ENCODE data around the gene MRAS. TPM values are rescaled to one million over a fixed set of nuclear protein-coding genes. Genes with fewer than 3 reads are reported as not detected.
A peak's percentile ranks its signal among the peaks of the same experiment; 100 is the strongest.

The MRAS gene
- total and polyA plus RNA-seq, 9 donors = 44.0 to 71.8 (median 59.7) TPM

DNA sequence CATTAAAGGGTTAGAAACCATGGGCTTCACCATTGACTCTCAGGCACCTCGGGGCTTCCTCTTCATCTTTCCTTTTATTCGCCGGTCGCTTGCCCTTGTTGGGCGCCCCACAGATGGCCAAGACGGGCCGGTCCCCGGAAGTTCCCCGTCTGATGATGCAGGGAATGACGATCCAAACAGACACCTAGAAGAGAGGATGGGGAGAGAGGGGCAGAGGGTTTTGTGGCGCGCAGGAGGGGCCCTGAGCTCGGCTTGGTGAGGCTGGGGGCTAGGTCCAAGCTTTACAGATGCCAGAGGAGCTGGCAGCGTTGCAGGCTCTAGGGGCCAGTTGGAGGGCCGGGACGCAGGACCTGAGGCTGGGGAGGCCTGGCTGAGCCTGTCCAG lies 85.5 kb downstream of the MRAS start:
- 30% methylated on average over 6 of the region's 16 CpGs for WGBS (ENCODE audit: insufficient coverage)
- DNase-seq = no peak
- Histone ChIP-seq H3K4me1 (ENCODE audit: control insufficient read depth, insufficient read depth, low read length) (peaks cover 29% of the 10 kb centered on the region), H3K27ac (ENCODE audit: low read length) (no peak overlapping the region), H3K36me3 (ENCODE audit: control insufficient read depth, insufficient read depth, low read length) (peaks cover 6% of the 10 kb centered on the region), H3K9me3 (replicated peaks; ENCODE audit: control insufficient read depth, low read depth, low read length) (no peaks in the 10 kb centered on the region), H3K27me3 (ENCODE audit: control insufficient read depth, insufficient read depth, low read length) (peaks cover 52% of the 10 kb centered on the region), H3K4me3 (ENCODE audit: low read length) (no peak overlapping the region)

DNA sequence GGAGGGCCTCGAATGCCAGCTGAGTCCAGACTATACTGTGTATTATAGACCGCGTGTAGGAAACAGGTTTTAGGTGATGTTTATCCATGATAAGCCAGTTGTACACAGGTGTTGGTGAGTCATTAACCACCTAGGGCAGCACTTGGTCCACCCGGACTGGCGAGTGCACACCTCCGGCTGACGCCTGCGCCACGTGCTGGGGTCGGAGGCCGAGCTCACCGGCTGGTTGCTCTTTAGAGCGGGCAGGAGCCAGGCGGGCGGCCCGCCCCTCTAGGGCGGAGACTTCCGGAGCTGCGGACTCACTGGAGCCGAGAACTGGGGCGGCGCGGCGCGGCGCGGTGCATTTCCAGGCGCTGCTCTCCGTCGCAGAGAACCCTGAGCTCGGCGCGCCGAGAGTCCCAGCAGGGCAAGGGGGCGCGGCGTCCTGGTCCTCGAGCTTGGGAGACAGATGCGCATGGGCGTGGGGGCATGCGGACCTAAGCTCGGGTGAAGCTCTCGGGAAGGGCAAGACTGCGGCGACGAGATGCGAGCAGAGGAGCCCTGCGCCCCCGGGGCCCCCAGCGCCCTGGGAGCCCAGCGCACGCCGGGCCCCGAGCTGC lies 86.0 kb downstream of the MRAS start, which contains the start of gene ESYT3:
Gene ESYT3 (plus strand): TSS at position 341 of the 599 bp plus-strand sequence. CDS start 183 bp downstream, at position 524.
- Histone ChIP-seq H3K27me3 (ENCODE audit: control insufficient read depth, insufficient read depth, low read length) (peaks cover 51% of the 10 kb centered on the region), H3K4me3 (ENCODE audit: low read length) (peak within 1 kb of the TSS; percentile 54), H3K36me3 (ENCODE audit: control insufficient read depth, insufficient read depth, low read length) (peaks cover 6% of the 10 kb centered on the region), H3K9me3 (replicated peaks; ENCODE audit: control insufficient read depth, low read depth, low read length) (no peaks in the 10 kb centered on the region), H3K4me1 (ENCODE audit: control insufficient read depth, insufficient read depth, low read length) (peaks cover 34% of the 10 kb centered on the region), H3K27ac (ENCODE audit: low read length) (no peak within 1 kb of the TSS)
- 2% methylated on average over 51 of the region's 54 CpGs for WGBS (ENCODE audit: insufficient coverage)
- peak; percentile 72 for DNase-seq

DNA sequence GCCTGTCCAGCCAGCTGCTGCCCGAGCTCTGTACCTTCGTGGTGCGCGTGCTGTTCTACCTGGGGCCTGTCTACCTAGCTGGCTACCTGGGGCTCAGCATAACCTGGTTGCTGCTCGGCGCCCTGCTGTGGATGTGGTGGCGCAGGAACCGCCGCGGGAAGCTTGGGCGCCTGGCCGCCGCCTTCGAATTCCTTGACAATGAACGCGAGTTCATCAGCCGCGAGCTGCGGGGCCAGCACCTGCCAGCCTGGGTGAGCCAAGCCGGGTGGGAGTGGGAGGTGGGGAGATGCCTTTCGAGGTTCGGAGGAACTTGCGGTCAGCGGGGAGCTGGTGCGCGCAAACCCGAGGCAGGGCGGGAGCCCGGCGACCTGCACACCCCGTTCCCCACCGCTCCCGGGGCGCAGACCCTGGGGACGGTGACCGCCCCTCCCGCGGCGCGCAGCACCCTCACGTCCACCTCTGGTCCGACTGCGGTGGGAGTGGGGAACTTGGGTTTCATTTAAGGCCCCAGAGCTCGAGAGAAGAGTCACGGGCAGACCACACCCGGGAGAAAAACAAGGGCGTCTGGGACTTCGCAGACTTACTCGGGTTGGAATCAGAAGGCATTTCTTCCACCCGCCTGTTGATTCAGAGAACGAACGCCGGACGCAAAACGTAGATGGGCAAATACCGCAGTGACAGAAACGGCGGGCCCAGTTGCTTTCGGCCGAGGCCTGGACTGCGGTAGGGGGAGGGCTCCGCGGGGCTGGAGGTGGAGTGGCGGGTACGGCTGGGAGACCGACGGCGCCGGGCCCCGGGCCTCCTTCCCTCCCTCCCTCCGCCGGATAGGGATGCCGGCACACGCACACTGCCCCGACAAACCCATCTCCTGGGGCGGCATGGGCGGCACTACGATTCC lies 86.7 kb downstream of the MRAS start:
- Histone ChIP-seq H3K4me1 (ENCODE audit: control insufficient read depth, insufficient read depth, low read length) (peaks cover 42% of the 10 kb centered on the region), H3K9me3 (replicated peaks; ENCODE audit: control insufficient read depth, low read depth, low read length) (no peaks in the 10 kb centered on the region), H3K27me3 (ENCODE audit: control insufficient read depth, insufficient read depth, low read length) (peaks cover 52% of the 10 kb centered on the region), H3K27ac (ENCODE audit: low read length) (no peak overlapping the region), H3K4me3 (ENCODE audit: low read length) (peak overlapping the region; percentile 54), H3K36me3 (ENCODE audit: control insufficient read depth, insufficient read depth, low read length) (peaks cover 6% of the 10 kb centered on the region)
- 1% methylated on average over 66 of the region's 78 CpGs for WGBS (ENCODE audit: insufficient coverage)
- no peak for DNase-seq

DNA sequence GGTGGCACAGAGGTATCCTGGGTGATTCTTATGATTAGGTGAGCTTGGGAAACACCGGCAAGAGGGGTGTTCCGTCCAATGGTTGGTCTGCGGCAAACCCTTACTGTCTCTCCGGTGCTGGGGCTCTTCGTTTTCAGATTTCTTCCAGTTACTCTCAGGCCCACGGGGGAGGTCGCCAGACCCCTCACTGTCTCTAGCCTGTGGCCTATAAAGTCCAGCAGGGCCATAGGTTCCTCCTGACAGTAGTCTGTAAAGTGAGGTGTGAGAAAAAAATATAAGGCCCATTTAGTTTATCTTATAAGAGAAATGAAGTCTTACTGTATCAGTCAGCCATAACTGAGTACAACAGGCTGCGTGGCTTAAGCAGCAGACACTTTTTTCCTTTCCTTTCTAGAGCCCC lies 87.5 kb downstream of the MRAS start:
- 60% methylated on average over 2 of the region's 8 CpGs for WGBS (ENCODE audit: insufficient coverage)
- no peak for DNase-seq
- Histone ChIP-seq H3K9me3 (replicated peaks; ENCODE audit: control insufficient read depth, low read depth, low read length) (no peaks in the 10 kb centered on the region), H3K4me3 (ENCODE audit: low read length) (peak overlapping the region; percentile 54), H3K4me1 (ENCODE audit: control insufficient read depth, insufficient read depth, low read length) (peaks cover 49% of the 10 kb centered on the region), H3K27ac (ENCODE audit: low read length) (no peak overlapping the region), H3K36me3 (ENCODE audit: control insufficient read depth, insufficient read depth, low read length) (peaks cover 6% of the 10 kb centered on the region), H3K27me3 (ENCODE audit: control insufficient read depth, insufficient read depth, low read length) (peaks cover 52% of the 10 kb centered on the region)

DNA sequence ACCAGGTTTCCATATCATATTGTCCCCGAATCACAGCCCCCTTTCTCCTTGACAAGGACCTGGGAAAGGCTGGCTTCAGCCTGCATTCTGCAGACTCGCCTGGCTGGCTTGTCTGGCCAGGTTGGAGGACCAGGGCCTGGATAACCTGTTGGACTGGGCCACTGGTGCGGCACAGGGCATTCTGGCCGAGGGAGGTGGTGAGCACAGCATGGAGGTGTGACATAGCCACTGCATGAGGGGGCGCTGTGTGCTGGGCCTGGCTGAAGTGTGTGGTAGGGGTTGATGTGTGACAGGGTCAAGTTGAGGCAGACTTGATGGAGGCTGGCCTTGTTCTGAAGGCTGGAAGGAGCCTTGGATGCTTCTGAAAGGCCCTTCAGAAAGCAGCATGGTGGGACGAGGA lies 88.9 kb downstream of the MRAS start:
- H3K4me3 ChIP-seq (ENCODE audit: low read length) = no peak overlapping the region
- H3K27ac ChIP-seq (ENCODE audit: low read length) = no peak overlapping the region
- no peak for DNase-seq
- WGBS (ENCODE audit: insufficient coverage) = 91% methylated on average over 6 of the region's 6 CpGs
- peaks cover 47% of the 10 kb centered on the region for H3K27me3 ChIP-seq (ENCODE audit: control insufficient read depth, insufficient read depth, low read length)
- H3K36me3 ChIP-seq (ENCODE audit: control insufficient read depth, insufficient read depth, low read length) = peaks cover 6% of the 10 kb centered on the region
- H3K4me1 ChIP-seq (ENCODE audit: control insufficient read depth, insufficient read depth, low read length) = peaks cover 57% of the 10 kb centered on the region
- no peaks in the 10 kb centered on the region for H3K9me3 ChIP-seq (replicated peaks; ENCODE audit: control insufficient read depth, low read depth, low read length)

DNA sequence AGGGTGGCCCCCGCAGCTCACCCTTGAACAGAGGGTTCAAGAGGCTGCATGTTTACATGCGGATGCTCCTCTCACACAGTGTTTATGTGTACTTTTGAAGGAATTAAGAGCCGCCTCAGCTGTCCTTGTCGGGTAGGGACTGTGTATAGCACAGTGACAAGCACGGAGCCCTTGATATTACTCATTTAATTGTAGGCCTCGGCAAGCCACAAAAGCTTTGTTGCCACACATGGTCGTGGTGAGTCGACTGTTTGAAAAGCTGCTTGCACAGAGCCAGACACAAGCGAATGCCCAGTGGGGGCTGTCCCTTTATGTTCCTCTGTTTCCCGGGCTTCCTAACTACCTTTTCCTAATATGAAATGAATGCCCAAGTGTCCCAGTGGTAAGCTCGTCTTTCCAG lies 90.5 kb downstream of the MRAS start:
- H3K27ac ChIP-seq (ENCODE audit: low read length) = no peak overlapping the region
- H3K27me3 ChIP-seq (ENCODE audit: control insufficient read depth, insufficient read depth, low read length) = peaks cover 36% of the 10 kb centered on the region
- no peaks in the 10 kb centered on the region for H3K9me3 ChIP-seq (replicated peaks; ENCODE audit: control insufficient read depth, low read depth, low read length)
- WGBS (ENCODE audit: insufficient coverage) = 75% methylated on average over 8 of the region's 11 CpGs
- peaks cover 68% of the 10 kb centered on the region for H3K4me1 ChIP-seq (ENCODE audit: control insufficient read depth, insufficient read depth, low read length)
- H3K36me3 ChIP-seq (ENCODE audit: control insufficient read depth, insufficient read depth, low read length) = peaks cover 6% of the 10 kb centered on the region
- no peak for DNase-seq
- no peak overlapping the region for H3K4me3 ChIP-seq (ENCODE audit: low read length)

DNA sequence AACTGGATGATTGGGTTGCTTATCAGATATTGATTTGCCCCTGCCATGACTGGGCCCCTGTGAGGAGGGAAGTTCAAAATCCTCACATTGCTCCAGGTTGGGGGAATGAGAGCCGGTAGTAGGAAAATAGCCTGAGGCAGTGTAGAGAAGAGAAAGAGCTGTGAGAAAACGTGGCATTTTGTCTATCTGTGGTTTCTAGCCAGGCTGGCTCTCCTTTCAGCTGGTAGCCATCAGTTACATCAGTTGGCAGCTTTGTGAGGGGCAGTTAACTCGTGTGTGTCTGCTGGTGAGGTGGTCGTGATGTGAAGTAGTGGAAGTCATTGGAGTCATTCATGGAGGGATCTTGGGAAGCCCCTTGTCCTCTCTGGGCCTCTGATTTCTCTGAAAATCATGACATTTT lies 91.3 kb downstream of the MRAS start:
- peaks cover 73% of the 10 kb centered on the region for H3K4me1 ChIP-seq (ENCODE audit: control insufficient read depth, insufficient read depth, low read length)
- H3K27me3 ChIP-seq (ENCODE audit: control insufficient read depth, insufficient read depth, low read length) = peaks cover 29% of the 10 kb centered on the region
- no peak for DNase-seq
- H3K36me3 ChIP-seq (ENCODE audit: control insufficient read depth, insufficient read depth, low read length) = peaks cover 6% of the 10 kb centered on the region
- no peak overlapping the region for H3K4me3 ChIP-seq (ENCODE audit: low read length)
- 57% methylated on average over 3 of the region's 4 CpGs for WGBS (ENCODE audit: insufficient coverage)
- no peak overlapping the region for H3K27ac ChIP-seq (ENCODE audit: low read length)
- no peaks in the 10 kb centered on the region for H3K9me3 ChIP-seq (replicated peaks; ENCODE audit: control insufficient read depth, low read depth, low read length)

DNA sequence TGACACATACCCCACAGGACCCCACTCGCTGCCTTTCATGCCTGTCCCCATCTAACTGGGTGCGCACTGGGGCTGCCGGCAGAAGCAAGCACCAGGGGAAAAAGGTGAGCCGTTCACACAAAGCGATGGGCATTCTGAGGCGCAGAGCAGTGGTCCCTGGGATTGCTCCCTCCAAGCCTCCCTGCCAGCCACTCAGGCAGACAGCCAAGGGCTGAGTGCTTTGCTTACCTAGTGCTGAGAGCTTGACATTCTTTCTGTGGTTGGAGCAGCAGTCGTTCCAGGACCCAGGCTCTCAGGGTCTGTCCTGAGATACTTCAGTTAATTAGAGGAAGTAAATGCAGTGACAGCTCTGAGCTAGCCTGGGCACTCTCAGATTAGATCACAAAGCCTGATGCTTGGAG lies 91.7 kb downstream of the MRAS start:
- no peaks in the 10 kb centered on the region for H3K9me3 ChIP-seq (replicated peaks; ENCODE audit: control insufficient read depth, low read depth, low read length)
- no peak overlapping the region for H3K27ac ChIP-seq (ENCODE audit: low read length)
- peaks cover 24% of the 10 kb centered on the region for H3K27me3 ChIP-seq (ENCODE audit: control insufficient read depth, insufficient read depth, low read length)
- H3K4me3 ChIP-seq (ENCODE audit: low read length) = no peak overlapping the region
- DNase-seq = no peak
- H3K4me1 ChIP-seq (ENCODE audit: control insufficient read depth, insufficient read depth, low read length) = peaks cover 73% of the 10 kb centered on the region
- peaks cover 6% of the 10 kb centered on the region for H3K36me3 ChIP-seq (ENCODE audit: control insufficient read depth, insufficient read depth, low read length)
- 73% methylated on average over 6 of the region's 7 CpGs for WGBS (ENCODE audit: insufficient coverage)

DNA sequence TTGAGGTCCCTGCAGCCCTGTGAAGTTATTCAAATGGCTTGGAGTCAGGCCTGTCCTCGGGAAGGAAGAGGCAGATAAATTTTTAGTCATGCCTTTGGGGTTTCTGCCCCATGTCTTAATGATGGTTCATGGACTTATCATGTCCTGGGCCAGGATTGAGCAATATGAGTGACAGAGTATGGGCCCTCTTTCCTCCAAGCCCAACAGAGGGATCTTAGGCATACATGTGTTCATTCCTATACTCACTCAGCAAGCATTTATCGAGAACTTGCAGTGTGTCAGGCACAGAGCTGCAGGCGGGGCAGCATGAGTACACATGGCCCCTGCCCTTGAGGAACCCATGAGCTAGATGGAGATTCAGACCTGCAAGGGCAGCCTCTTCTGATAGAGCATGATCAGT lies 92.2 kb downstream of the MRAS start:
- DNase-seq = no peak
- Histone ChIP-seq H3K36me3 (ENCODE audit: control insufficient read depth, insufficient read depth, low read length) (peaks cover 6% of the 10 kb centered on the region), H3K27me3 (ENCODE audit: control insufficient read depth, insufficient read depth, low read length) (peaks cover 19% of the 10 kb centered on the region), H3K9me3 (replicated peaks; ENCODE audit: control insufficient read depth, low read depth, low read length) (no peaks in the 10 kb centered on the region), H3K27ac (ENCODE audit: low read length) (no peak overlapping the region), H3K4me1 (ENCODE audit: control insufficient read depth, insufficient read depth, low read length) (peaks cover 74% of the 10 kb centered on the region), H3K4me3 (ENCODE audit: low read length) (no peak overlapping the region)
- WGBS (ENCODE audit: insufficient coverage) = 78% methylated on average over 3 of the region's 3 CpGs

DNA sequence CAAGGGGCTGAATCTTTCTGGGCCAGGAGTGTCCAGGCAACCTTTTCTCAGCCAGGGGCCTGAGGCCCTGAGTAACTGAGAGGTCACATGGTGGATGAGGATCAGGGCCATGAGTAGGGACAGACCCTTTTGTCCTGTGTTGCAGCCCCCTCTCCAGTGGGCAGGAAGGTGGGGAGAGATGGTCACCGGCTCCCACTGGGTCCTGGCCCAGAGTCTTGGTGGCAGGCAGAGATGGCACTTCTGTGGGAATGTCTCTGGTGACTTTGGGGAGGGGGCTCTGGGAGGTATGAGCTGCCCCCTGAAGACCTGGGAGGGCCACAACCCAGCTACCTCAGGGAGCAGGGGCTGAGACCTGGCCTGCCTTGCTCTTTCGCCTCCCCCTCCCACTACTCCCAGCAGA lies 92.9 kb downstream of the MRAS start:
- Histone ChIP-seq H3K27me3 (ENCODE audit: control insufficient read depth, insufficient read depth, low read length) (peaks cover 13% of the 10 kb centered on the region), H3K9me3 (replicated peaks; ENCODE audit: control insufficient read depth, low read depth, low read length) (no peaks in the 10 kb centered on the region), H3K4me3 (ENCODE audit: low read length) (no peak overlapping the region), H3K27ac (ENCODE audit: low read length) (no peak overlapping the region), H3K36me3 (ENCODE audit: control insufficient read depth, insufficient read depth, low read length) (peaks cover 6% of the 10 kb centered on the region), H3K4me1 (ENCODE audit: control insufficient read depth, insufficient read depth, low read length) (peaks cover 73% of the 10 kb centered on the region)
- no peak for DNase-seq
- 82% methylated on average over 1 of the region's 2 CpGs for WGBS (ENCODE audit: insufficient coverage)

Data from muscle of leg (tissue), 11 donors.